Osteoblast (primary cell): ENCODE measurements around the gene CENPU. TPM values are rescaled to one million over a fixed set of nuclear protein-coding genes. Genes with fewer than 3 reads are reported as not detected.

ENCODE experiments used
- DNase-seq: peaks from one replicate; pipeline ENCODE4 v3.0.0; 2011; ENCODE audit warnings: low spot score, mixed read lengths; ENCODE audit not compliant: insufficient read length; ENCODE audit errors: missing footprints
- H2AFZ ChIP-seq: 2 replicates; pipeline ENCODE4 v1.6.0; 2011; ENCODE audit warnings: mild to moderate bottlenecking, low read length
- H3K27ac ChIP-seq: 2 replicates; pipeline ENCODE4 v1.5.1; 2011; ENCODE audit warnings: mild to moderate bottlenecking, low read depth, low read length, moderate library complexity
- H3K27me3 ChIP-seq: 2 replicates; pipeline ENCODE4 v1.6.0; 2012; ENCODE audit warnings: mild to moderate bottlenecking, control low read depth, inconsistent platforms, low read length, moderate library complexity; ENCODE audit not compliant: insufficient read depth
- H3K36me3 ChIP-seq: 2 replicates; pipeline ENCODE4 v1.5.1; 2011; ENCODE audit warnings: mild to moderate bottlenecking, low read length, control low read depth, moderate library complexity; ENCODE audit not compliant: insufficient read depth
- H3K4me1 ChIP-seq: 2 replicates; pipeline ENCODE4 v1.5.1; 2011; ENCODE audit warnings: mild to moderate bottlenecking, low read length, control low read depth, moderate library complexity; ENCODE audit not compliant: insufficient read depth
- H3K4me2 ChIP-seq: 2 replicates; pipeline ENCODE4 v1.6.0; 2011; ENCODE audit warnings: mild to moderate bottlenecking, low read length; ENCODE audit not compliant: insufficient read depth
- H3K4me3 ChIP-seq: fragments of 200-600 bp; sonication (generic); 3 replicates; pipeline ENCODE4 v1.5.1; 2012; ENCODE audit warnings: mild to moderate bottlenecking, low read length, inconsistent platforms; ENCODE audit not compliant: insufficient read depth
- H3K79me2 ChIP-seq: 2 replicates; pipeline ENCODE4 v1.6.0; 2012; ENCODE audit warnings: mild to moderate bottlenecking, low read length, control low read depth, inconsistent platforms; ENCODE audit not compliant: insufficient read depth
- H3K9me3 ChIP-seq: 2 replicates; pipeline ENCODE4 v1.5.1; 2011; ENCODE audit warnings: low read depth, low read length, control low read depth
- H4K20me1 ChIP-seq: 2 replicates; pipeline ENCODE4 v1.6.0; 2012; ENCODE audit warnings: mild to moderate bottlenecking, low read length, control low read depth; ENCODE audit not compliant: insufficient read depth
- CTCF ChIP-seq: IDR thresholded peaks from 2 replicates; pipeline ENCODE4 v1.5.1; 2011; ENCODE audit warnings: mild to moderate bottlenecking, low read depth, low read length, moderate library complexity; ENCODE audit errors: extremely low read depth
- total RNA-seq: library from RNA; depleted of rRNA; stranded (reverse); fragments of >200 nt; gene quantifications from 2 replicates; pipeline ENCODE4 v1.2.3, GENCODE V29; 2012

Gene CENPU
- total RNA-seq, 1 donor = 5.1 TPM

GRCh38 chr4:184769141-184769765 is 35.4 kb upstream of the CENPU start:
- Histone ChIP-seq H3K4me1 (no peaks in the 10 kb centered on the region), H4K20me1 (no peaks in the 10 kb centered on the region), H3K36me3 (peaks cover 20% of the 10 kb centered on the region), H3K4me3 (no peak overlapping the region), H3K27me3 (no peaks in the 10 kb centered on the region), H3K4me2 (no peak overlapping the region), H3K9me3 (no peaks in the 10 kb centered on the region), H3K27ac (no peak overlapping the region), H3K79me2 (no peaks in the 10 kb centered on the region), H2AFZ (no peak overlapping the region)
- TF ChIP-seq CTCF = no peak
- DNase-seq = no peak

GRCh38 chr4:184768296-184768695 is 34.4 kb upstream of the CENPU start:
- H3K79me2 ChIP-seq = no peaks in the 10 kb centered on the region
- DNase-seq = no peak
- H3K27ac ChIP-seq = no peak overlapping the region
- no peak overlapping the region for H3K4me3 ChIP-seq
- H3K4me2 ChIP-seq = no peak overlapping the region
- no peaks in the 10 kb centered on the region for H3K4me1 ChIP-seq
- H3K27me3 ChIP-seq = no peaks in the 10 kb centered on the region
- H2AFZ ChIP-seq = no peak overlapping the region
- no peak for TF ChIP-seq CTCF
- H3K9me3 ChIP-seq = no peaks in the 10 kb centered on the region
- H4K20me1 ChIP-seq = no peaks in the 10 kb centered on the region
- peaks cover 20% of the 10 kb centered on the region for H3K36me3 ChIP-seq

GRCh38 chr4:184766446-184766845 is 32.5 kb upstream of the CENPU start:
- DNase-seq = no peak
- no peaks in the 10 kb centered on the region for H4K20me1 ChIP-seq
- TF ChIP-seq CTCF = no peak
- peaks cover 20% of the 10 kb centered on the region for H3K36me3 ChIP-seq
- H3K4me1 ChIP-seq = no peaks in the 10 kb centered on the region
- H3K4me3 ChIP-seq = no peak overlapping the region
- H3K79me2 ChIP-seq = no peaks in the 10 kb centered on the region
- no peak overlapping the region for H3K4me2 ChIP-seq
- no peak overlapping the region for H2AFZ ChIP-seq
- no peak overlapping the region for H3K27ac ChIP-seq
- H3K27me3 ChIP-seq = no peaks in the 10 kb centered on the region
- no peaks in the 10 kb centered on the region for H3K9me3 ChIP-seq

- Histone ChIP-seq H3K27ac (no peak overlapping the region), H2AFZ (no peak overlapping the region), H3K27me3 (no peaks in the 10 kb centered on the region), H4K20me1 (no peaks in the 10 kb centered on the region), H3K36me3 (peaks cover 20% of the 10 kb centered on the region), H3K4me1 (no peaks in the 10 kb centered on the region), H3K79me2 (no peaks in the 10 kb centered on the region), H3K4me3 (no peak overlapping the region), H3K4me2 (no peak overlapping the region), H3K9me3 (no peaks in the 10 kb centered on the region)
- no peak for DNase-seq
- no peak for TF ChIP-seq CTCF
These were observed 31.8 kb upstream of the CENPU start for GRCh38 chr4:184765473-184766340.
